SU-DHL-6 (cell line): ENCODE data around the gene UVSSA.

Experiments
- H2AFZ ChIP-seq: fragments of 200-600 bp; sonication (generic); 2 replicates; pipeline ENCODE4 v1.6.1; 2014; ENCODE audit warnings: low read depth, mild to moderate bottlenecking, moderate library complexity, mixed read lengths, antibody characterized with exemption, low read length; ENCODE audit not compliant: severe bottlenecking
- H3F3A ChIP-seq: fragments of 200-600 bp; shearing (Covaris generic); 2 replicates; pipeline ENCODE4 v1.6.0; 2016; ENCODE audit warnings: antibody characterized with exemption, mild to moderate bottlenecking; ENCODE audit not compliant: insufficient read depth
- H3K27ac ChIP-seq: fragments of 200-600 bp; sonication (generic); 2 replicates; pipeline ENCODE4 v1.5.1; 2016; ENCODE audit warnings: low read depth, mild to moderate bottlenecking, low read length, moderate library complexity, mixed read lengths
- H3K27me3 ChIP-seq: fragments of 200-600 bp; sonication (generic), shearing (Covaris generic); 2 replicates; pipeline ENCODE4 v1.6.0; 2014; ENCODE audit warnings: mild to moderate bottlenecking, low read length
- H3K36me3 ChIP-seq: fragments of 200-600 bp; sonication (generic); 2 replicates; pipeline ENCODE4 v1.6.1; 2014; ENCODE audit warnings: mild to moderate bottlenecking, low read length, mixed read lengths
- H3K4me2 ChIP-seq: fragments of 300-600, 200-600 bp; shearing (Covaris generic), sonication (generic); 2 replicates; pipeline ENCODE4 v1.6.0; 2014; ENCODE audit warnings: low read length, low read depth, mild to moderate bottlenecking; ENCODE audit not compliant: poor library complexity, severe bottlenecking
- H3K4me3 ChIP-seq: fragments of 200-600 bp; sonication (generic); 2 replicates; pipeline ENCODE4 v1.5.1; 2014; ENCODE audit warnings: antibody characterized with exemption, low read length, mild to moderate bottlenecking, mixed read lengths; ENCODE audit not compliant: insufficient read depth, poor library complexity, severe bottlenecking
- H3K79me2 ChIP-seq: fragments of 200-600 bp; sonication (generic); 2 replicates; pipeline ENCODE4 v1.6.1; 2014; ENCODE audit warnings: mild to moderate bottlenecking, low read length, moderate library complexity; ENCODE audit not compliant: insufficient read depth
- H3K9ac ChIP-seq: fragments of 200-600 bp; sonication (generic); 2 replicates; pipeline ENCODE4 v1.7.0; 2014; ENCODE audit warnings: mild to moderate bottlenecking, low read length
- H3K9me2 ChIP-seq: fragments of 200-600 bp; sonication (generic); replicated peaks from 2 replicates; pipeline ENCODE4 v1.6.1; 2014; ENCODE audit warnings: low read length; ENCODE audit not compliant: insufficient read depth
- H3K9me3 ChIP-seq: fragments of 200-600 bp; sonication (generic); 2 replicates; pipeline ENCODE4 v1.6.1; 2014; ENCODE audit warnings: low read length, mixed read lengths; ENCODE audit not compliant: insufficient read depth
- H4K20me1 ChIP-seq: fragments of 200-600 bp; sonication (generic); 2 replicates; pipeline ENCODE4 v1.6.1; 2014; ENCODE audit warnings: low read depth, mild to moderate bottlenecking, antibody characterized with exemption, low read length, moderate library complexity, mixed read lengths
- CTCF ChIP-seq: fragments of 200-600 bp; sonication (generic); IDR thresholded peaks from one replicate; pipeline ENCODE4 v1.5.1; 2017; ENCODE audit warnings: antibody characterized with exemption, mild to moderate bottlenecking, low read length, moderate library complexity; ENCODE audit not compliant: insufficient read depth, poor library complexity, severe bottlenecking
- EZH2phosphoT487 ChIP-seq: fragments of 200-600 bp; sonication (generic), shearing (Covaris generic); conservative IDR thresholded peaks from 2 replicates; pipeline ENCODE4 v1.6.1; 2018; ENCODE audit warnings: mild to moderate bottlenecking, antibody characterized with exemption, low read length, moderate library complexity, mixed read lengths

UVSSA gene

GRCh38 chr4:1305261-1305711 is 41.7 kb upstream of the UVSSA start:
- no peak for TF ChIP-seq EZH2phosphoT487
- TF ChIP-seq CTCF = no peak
- Histone ChIP-seq H3K79me2 (peaks cover 52% of the 10 kb centered on the region), H3F3A (no peaks in the 10 kb centered on the region), H3K9me3 (no peaks in the 10 kb centered on the region), H3K4me3 (no peak overlapping the region), H2AFZ (no peak overlapping the region), H3K27ac (no peak overlapping the region), H3K36me3 (no peaks in the 10 kb centered on the region), H4K20me1 (no peaks in the 10 kb centered on the region), H3K9me2 (no peaks in the 10 kb centered on the region), H3K9ac (no peak overlapping the region), H3K27me3 (no peaks in the 10 kb centered on the region), H3K4me2 (no peak overlapping the region)

DNA sequence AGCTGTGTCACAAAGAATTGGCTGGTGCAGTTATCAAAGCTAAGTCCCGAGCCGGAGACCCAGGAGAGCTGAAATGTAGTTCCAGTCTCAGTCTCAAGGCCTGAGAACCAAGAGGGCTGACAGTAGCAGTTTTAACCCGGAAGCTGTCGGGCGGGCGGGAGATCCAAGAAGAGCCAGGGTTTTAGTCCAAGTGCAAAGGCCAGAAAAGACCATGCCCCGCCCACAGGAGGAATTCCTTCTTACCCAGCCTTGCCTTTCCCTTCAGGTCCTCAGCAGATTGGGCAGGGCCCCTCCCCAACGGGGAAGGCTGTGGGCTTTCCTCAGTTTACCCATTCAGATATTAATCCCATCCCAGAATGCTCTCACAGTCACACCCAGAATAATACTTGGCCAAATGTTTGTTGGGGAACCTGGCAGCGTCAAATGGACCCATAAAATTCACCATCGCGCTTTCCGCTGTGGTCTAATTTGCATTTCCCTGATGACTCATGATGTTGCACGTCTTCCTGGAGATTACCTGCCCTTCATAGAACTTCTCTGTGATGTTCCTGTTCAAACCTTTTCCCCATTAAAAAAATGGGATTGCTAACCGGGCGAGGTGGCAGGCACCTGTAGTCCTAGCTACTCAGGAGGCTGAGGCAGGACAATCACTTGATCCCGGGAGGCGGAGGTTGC is 41.1 kb upstream of the UVSSA start:
- H3K9me2 ChIP-seq = no peaks in the 10 kb centered on the region
- H3K9me3 ChIP-seq = no peaks in the 10 kb centered on the region
- H3K36me3 ChIP-seq = no peaks in the 10 kb centered on the region
- H3K27me3 ChIP-seq = no peaks in the 10 kb centered on the region
- H3F3A ChIP-seq = no peaks in the 10 kb centered on the region
- H3K4me3 ChIP-seq = no peak overlapping the region
- H3K4me2 ChIP-seq = no peak overlapping the region
- TF ChIP-seq CTCF = no peak
- TF ChIP-seq EZH2phosphoT487 = no peak
- H4K20me1 ChIP-seq = no peaks in the 10 kb centered on the region
- no peak overlapping the region for H3K27ac ChIP-seq
- peaks cover 51% of the 10 kb centered on the region for H3K79me2 ChIP-seq
- no peak overlapping the region for H3K9ac ChIP-seq
- H2AFZ ChIP-seq = no peak overlapping the region

DNA sequence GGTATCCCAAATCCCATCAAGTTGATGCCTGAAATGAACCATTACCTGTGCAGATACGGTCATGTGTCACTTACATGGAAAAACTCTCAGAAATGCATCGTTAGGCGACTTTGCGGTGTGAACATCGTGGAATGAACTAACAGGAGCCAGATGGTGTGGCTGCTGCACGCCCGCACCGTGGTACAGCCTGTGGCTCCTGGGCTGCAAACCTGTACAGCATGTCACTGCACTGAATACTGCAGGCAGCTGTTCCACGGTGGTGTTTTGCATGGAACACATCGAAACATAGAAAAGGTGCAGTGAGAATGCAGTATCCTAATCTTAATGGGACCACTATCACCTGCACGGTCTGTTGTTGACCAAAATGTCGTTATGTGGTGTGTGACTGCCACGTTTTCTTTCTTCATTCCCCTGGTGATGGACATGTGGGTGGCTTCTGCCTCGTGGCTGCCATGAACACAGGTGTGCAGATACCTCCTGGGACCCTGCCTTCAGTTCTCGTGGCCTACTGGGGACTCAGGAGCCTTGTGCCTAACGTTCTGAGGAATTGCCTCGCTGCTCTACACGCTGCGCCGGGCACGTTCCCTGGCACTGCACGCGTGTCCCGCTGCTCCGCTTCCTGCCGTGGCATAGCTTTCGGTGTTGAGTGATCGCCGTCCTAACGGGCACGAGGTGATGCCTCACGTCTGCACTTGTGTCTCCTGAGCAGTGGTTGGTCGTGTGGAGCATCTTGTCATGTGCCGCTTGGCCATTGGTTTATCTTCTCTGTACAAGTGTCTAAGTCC is 38.9 kb upstream of the UVSSA start:
- Histone ChIP-seq H2AFZ (no peak overlapping the region), H3K9me2 (no peaks in the 10 kb centered on the region), H3K36me3 (no peaks in the 10 kb centered on the region), H3K9ac (no peak overlapping the region), H3K4me3 (no peak overlapping the region), H3K4me2 (no peak overlapping the region), H3K9me3 (no peaks in the 10 kb centered on the region), H3K79me2 (peaks cover 39% of the 10 kb centered on the region), H3K27me3 (no peaks in the 10 kb centered on the region), H4K20me1 (no peaks in the 10 kb centered on the region), H3K27ac (no peak overlapping the region), H3F3A (no peaks in the 10 kb centered on the region)
- TF ChIP-seq EZH2phosphoT487 = no peak
- TF ChIP-seq CTCF = no peak
